DMS153 treated with DMSO at 0.1 percent for 48 hours (cell line): ENCODE data around the gene SBF1.

Experiments used
- DNase-seq: peaks from one replicate; lab custom pipeline; 2025; ENCODE audit not compliant: unreplicated experiment; lab: John Stamatoyannopoulos, UW

The SBF1 gene

GRCh38 chr22:50485221-50486131 is 10.6 kb upstream of the SBF1 start:
- DNase-seq = peak; percentile 25

DNA sequence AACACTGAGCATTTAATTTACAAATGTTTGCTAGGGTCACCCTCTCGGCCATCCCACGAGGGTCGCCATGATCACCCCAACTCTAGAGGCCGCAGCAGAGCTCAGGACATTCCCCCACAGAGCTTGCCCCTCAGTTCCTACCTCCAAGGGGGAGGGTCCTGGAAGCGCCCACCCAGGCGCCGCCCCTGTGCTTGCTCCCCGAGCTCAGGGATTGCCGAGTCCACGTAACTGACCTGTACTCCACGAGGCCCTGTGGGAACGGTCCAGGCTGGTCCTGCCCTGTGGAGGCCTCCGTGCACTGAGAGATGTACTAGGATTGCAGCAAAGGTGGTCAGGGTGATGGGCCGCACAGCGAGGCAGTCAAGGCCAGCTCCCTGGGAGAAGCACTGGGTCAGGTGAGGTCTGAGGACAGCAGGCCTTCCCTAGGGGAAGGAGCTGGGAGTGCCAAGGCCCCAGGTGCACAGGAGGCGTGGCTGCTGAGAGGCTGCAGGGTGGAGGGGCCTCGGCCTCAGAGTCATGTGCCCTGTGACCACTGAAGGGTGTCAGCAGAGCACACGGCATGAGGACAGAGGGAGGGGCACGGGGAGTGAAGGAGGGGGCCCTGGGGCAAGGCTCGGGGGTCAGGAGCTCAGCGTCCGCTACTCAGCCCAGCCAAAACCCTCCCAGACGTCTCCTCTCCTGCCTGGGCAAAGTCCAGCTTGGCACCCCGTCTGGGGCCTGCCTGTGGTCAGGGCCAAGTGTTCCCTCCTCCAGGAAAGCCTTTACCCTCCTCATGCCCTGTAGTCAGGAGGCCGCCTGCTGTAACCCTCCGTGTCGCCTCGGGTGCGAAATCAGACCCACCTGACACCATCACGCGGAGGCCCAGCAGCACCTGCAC is 9.4 kb upstream of the SBF1 start:
- no peak for DNase-seq

DNA sequence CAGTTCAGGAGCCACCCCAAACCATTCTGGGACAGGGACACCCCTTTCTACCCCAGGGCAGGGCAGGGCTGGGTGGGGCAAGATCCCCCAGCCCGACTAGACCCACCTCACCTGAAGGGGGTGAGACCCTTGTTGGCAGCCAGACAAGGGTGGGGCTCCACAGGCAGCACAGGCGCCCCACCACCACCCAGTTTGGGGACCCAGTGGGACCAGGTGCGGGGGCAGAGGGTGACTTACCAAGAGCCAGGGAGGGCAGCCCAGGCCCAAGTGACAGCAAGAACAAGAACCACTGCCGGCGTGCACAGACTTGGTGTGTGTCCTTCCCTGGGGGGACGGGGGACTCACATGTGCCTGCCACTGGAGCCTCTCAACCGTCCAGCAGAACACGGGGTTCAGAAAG is 8.7 kb upstream of the SBF1 start:
- no peak for DNase-seq

GRCh38 chr22:50483106-50483505 is 8.3 kb upstream of the SBF1 start:
- DNase-seq = no peak

GRCh38 chr22:50482107-50483074 is 7.6 kb upstream of the SBF1 start:
- DNase-seq = no peak

- no peak for DNase-seq
Observed at GRCh38 chr22:50481440-50482106, 6.7 kb upstream of the SBF1 start, which contains the start of gene ADM2. ADM2 (plus strand) TSS chr22:50481543; CDS start chr22:50481848, 305 bp downstream.

DNA sequence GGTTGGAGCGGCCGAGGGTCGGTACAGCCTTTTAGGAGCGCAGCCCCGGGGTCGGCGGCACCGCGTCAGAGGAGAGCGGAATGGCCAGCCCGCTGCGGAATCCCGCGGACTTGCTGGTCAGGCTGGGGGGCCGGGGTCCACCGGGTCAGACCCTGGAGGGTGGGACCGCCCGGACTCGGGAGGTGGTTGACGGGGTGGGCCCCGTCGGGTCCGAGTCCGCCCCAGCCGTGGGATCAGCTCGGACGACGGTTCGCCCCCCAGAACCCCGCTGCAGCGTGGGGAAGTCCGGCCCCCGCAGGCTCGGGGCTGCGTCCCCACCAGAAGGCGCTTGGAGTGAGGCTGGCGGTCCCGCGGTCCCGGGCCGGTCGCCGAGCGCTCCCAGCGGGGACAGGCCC is 6.2 kb upstream of the SBF1 start:
- no peak for DNase-seq

DNA sequence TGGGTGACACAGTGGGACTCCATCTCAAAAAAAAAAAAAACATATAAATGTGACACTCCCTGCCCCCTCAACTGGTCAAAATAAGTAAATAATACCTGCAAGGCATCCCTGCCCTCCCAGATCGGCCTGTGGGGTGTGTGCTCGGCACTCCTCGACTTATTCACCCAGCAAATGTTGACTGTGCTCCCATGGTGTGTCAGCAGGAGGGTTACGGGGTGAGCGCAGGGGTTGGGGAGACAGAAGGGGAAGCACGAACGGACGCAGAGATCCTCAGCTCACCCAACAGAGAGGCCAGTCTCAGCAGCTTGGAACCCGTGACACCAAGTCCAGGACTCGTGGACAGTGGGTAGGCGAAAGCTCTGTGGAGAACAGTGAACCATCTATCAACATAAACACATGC is 4.9 kb upstream of the SBF1 start:
- DNase-seq = no peak

- no peak for DNase-seq
Observed at GRCh38 chr22:50477923-50478322, 3.1 kb upstream of the SBF1 start.

DNA sequence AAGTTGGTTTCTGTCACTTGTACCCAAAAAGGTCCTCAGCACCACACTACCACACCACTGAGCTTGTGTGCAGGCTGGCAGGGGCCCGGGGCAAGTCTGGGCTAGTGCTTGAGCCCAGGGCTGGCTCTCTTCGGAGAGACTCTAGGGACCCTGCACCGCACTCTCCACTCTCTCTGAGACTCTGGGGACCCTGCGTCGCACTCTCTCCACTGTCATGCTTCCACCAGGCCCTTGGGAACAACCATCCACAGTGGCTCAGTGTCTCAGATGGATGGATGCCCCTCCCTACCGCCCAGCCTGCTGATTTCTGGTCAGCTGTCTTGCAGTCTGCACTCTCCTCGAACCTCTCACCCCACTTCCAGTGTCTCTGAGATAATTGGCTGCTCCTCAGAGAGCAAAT is 2.0 kb upstream of the SBF1 start:
- no peak for DNase-seq

DNA sequence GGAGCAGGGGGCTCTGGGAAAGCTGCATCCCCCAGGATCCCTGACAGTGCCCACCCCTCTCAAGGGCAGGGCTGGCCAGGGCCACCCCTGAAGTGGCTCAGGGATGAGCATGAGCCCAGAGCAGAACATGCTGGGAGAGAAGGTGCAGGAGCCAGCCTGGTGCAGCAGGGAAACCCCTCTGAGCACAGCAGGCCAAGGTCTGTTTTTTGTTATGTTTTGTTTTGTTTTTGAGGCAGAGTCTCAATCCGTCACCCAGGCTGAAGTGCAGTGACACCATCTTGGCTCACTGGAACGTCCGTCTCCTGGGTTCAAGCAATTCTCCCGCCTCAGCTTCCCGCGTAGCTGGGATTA is 792 bp upstream of the SBF1 start:
- no peak for DNase-seq

- DNase-seq = no peak
Observed at GRCh38 chr22:50473855-50474671, 772 bp downstream of the SBF1 start.

DNA sequence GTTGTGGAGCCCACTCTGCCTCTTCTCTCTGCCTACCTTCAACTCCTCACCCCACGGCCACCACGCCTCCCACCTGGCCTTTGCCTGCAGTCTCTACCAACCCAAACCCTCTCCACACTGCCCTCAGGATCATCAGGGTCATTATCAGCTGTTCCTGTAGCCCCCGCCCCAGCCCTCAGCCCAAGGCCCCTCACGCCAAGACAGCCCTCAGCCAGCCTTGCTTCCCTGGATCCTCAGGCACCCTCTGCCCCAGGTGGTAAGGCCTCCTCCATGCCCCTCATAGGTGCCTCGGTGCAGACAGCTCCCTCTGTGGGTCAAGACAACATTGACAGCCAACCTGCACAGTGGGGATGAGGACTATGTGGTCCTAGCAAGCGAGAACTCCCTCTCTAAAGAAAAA is 1.7 kb downstream of the SBF1 start:
- no peak for DNase-seq

DNA sequence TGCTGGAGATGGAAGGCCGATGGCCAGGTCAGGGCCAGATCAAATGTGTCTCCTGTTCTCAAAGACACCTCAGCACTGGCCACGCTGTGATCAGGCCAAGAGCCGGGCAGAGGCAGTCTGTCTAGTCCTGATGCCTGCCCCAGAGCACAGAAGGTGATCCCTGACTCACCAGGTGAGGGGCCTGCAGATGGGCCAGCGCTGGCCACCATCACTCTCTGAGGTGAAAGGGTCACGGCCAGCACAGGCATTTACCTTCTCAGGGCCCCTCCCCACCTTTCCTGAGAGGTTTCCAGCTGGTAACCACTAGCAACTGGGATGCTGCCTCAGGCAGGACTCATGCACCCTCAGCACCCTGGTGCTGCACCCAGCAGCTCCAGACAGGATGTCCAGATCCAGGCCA is 2.9 kb downstream of the SBF1 start:
- no peak for DNase-seq

DNA sequence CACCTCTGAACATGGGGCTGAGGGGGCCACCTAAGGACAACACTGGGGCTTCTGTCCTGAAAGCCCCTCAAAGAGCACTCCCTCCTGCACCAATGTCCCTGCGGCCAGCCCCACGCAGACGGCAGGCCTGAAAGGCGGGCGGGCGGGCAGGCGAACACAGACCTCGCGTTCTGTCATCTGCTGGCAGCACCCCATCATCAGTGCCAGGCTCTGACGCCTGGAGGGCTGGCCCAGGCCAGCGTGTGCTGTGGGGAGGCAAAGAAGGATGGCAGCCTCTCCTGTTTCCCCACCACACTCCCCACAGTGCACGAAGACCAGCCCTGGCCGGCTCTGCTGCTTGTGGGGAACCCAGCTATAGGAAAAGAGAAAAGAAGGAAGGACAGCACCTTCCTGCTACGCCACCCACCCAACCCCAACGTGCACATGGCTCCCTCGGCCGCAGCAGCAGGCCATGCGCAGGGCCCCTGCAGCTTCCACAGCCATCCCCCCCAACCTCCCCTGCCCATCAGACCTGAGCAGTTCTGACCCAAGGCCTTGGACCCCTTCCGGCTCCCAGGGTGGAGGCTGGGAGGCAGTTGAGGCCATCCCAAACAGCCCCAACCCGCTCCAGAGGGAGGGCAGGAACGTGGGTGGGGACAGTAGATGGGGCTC is 3.5 kb downstream of the SBF1 start:
- DNase-seq = no peak

DNA sequence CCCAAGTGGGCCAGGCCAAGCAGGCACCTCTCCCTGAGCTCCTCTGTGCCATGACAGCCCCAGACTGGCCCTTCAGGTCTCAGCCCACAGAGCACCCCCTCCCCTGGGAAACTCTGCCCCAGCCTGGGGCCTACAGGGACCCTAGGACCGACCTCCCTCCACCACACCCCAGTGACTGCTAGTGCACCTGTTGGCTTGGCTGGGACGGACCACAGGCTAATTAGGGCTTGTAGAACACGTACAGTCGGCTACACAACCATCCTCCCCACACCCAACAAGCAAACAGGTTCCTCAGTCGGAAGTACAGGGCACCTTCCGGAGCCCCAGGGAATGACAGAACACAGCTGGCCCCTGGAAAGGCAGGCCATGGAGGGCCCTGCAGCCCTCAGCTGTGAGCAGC is 4.3 kb downstream of the SBF1 start:
- no peak for DNase-seq

DNA sequence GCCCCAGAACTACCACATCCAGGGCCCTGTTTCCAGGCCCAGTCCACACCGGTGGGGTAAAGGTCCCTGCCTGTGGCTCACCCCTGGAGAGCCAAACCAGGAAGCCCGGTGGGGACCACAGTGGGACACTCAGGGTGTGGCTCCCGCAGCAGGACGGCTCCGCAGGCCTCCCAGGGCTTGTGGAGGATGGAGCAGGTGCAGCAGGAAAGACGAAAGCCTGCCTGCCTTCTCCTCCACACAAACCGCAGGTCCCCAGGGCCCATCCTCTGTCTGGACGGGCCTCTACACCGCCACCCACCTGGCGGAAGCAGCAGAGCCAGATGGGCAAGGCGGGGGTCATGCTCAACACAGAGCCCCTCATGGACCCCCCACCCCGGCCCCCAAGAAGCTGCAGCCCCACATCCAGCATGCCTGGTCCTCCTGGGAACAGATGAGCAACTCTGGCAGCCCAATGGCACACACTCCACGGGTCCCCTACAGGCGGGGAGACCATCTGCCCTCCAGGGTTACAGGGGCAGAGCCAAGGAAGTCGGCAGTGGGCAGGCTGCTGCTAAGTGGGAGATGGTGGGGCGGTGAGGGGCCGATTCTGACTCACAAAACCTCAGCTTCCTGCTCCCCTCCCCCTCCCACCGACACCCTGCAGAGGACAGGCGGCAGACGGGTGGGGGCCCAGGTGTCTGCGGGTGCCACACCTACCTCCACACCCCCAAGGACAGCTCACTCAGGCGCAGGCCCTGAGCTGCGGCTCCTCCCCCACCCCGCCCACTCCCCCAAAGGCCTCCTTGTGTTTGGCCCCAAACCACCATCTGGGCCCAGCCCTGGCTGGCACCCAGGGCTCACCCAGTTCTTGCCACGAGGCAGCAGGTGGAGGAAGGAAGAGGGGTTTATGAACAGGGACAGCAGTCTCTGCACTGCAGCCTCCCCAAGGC is 5.2 kb downstream of the SBF1 start:
- peak; percentile 59 for DNase-seq

DNA sequence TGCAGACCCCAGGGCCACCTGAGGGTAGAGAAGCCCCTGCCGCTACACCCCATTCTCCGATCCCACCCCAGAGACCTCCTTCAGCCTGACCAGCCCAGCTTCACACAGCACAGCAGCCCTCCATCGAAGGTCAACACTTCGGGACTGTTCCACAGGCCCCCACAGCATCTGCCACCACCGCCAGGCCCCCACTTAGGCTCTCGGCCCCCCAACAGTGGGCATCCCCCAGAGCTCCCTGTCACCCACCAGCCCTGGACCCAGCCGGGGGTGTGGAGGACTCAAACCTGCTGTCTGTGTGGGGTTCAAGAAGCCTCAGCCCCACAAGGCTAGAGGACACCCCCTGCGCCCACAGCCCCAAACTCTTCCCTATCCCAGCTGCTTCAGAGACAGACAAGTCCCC is 6.2 kb downstream of the SBF1 start:
- no peak for DNase-seq
